HG03175 (cell line): Measurements from ENCODE around the gene MAGEB16.

ENCODE experiments used
- ATAC-seq: cut with Tn5 transposase; IDR thresholded peaks from one replicate; pipeline ENCODE4 v1.9.1; 2021; ENCODE audit warnings: mild to moderate bottlenecking, moderate library complexity; ENCODE audit not compliant: unreplicated experiment

Gene MAGEB16

DNA sequence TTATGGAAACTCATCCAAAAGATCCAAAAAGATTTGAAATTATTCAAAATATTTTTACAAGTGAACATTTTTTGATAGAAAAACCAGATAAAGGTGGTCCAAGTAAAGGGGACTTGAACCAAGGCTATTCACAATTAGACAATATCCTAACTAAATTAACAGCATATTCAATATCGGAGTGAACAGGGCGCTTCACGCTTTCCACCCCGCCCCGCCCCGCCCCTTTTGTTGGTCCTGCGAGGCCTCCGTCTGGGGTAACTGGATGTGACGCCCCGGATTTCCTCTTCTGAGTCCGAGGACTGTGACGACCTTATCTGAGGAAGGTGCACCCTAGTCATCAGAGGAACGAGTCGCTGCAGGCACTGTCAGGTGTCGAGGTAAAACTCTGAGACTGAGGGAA, at the start of gene MAGEB16:
MAGEB16 (plus strand) TSS at position 301 of the 400 bp plus-strand sequence. CDS start 3,855 bp downstream, outside the sequence.
- no peak for ATAC-seq

DNA sequence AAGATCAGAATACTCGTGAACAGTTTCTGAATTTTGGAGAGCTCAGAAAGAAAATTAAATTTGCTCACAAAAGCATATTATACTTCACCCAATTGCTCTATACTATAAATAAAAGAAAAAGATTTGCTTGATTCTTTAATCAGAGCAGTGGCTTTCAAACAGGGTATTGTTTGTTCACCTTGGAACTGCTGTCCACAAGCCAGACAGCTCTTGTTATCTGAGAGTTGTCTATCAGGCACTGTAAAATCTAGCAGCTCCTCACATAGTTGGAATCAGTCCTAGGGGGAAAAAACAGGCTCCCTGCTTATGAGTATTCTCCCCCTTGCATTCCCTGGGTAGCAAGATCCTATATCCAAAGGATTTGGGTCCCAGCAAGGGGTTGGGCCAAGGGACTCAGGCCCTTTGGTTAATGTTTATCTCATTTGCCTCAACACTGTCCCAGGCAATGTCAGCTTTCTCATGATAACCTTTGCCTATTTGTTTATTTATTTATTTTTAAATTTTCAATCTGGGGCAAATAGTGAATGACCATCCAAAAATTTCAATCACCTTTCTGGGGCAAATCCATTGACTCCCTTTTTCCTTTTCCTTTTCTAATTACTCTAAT, 24.1 kb upstream of the MAGEB16 start:
- no peak for ATAC-seq

DNA sequence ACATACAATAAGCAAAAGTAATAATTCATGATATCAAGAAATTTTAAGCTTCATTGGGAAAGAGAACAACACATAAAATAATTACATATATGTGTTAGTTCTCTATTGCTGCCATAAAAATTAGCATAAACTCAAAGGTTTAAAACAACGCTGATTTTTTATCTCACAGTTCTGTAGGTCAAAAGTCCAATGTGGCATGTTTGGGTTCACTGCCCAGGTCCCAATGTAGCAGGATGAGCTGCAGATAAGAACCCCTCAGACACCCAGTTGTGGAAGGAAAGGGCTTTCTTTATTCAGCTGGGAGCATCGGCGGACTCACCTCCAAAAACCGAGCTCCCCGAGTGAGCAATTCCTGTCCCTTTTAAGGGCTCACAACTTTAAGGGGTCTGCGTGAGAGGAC, 13.1 kb upstream of the MAGEB16 start:
- ATAC-seq, result no peak

DNA sequence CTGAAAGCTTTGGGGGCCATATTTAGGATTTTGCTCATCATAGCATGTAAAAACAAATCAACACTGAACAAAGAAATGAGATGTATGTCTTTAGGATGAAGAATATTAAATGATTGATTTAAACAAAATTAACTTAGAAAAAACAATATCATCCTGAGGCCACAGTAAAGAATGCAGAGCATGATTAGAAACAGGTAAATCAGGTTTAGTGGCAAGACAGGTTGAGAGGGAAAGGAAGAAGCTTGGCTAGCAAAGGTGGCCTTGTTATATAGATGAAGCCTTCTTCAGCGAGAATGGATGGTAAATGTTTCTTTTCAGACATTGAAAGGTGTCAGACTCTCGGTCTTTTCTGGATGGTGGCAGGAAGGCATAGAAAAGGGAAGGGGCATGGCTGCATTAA, 11.9 kb upstream of the MAGEB16 start:
- no peak for ATAC-seq

DNA sequence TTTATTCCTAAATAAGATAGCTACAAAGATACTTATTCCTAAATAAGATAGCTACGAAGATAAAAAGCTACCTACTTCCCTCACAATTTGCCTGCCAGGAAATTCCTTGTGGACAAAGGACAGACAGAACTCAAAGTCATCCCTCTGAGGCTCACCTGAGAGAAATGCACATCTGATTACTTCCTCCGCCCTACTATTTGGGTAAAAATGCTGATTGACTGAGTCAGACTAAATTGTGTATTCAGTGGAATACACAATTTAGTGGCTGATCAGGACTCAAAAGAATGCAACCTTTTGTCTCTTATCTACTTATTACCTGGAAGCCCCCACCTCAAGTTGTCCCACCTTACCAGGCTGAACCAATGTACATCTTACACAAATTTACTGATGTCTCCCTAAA, 10.3 kb upstream of the MAGEB16 start:
- no peak for ATAC-seq

DNA sequence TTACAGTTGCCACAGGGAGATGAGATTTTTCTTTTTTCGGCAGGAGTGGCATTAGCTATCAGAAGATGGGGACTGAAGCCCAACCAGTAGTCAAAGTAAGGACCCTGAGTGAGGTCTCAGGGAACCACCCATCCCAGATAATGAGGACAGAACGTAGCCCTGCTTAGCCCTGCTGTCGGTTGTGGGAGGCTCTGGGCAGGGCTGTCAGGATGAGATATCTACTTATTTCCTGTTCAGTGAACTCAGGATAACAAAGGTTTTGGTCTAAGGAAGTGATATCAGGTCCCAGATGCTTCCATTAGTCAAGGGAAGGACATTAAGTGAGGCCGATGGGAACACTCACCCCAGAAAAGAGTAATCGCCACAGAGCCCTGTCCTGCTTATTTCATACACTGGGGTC, 2.3 kb downstream of the MAGEB16 start:
- ATAC-seq, result no peak

DNA sequence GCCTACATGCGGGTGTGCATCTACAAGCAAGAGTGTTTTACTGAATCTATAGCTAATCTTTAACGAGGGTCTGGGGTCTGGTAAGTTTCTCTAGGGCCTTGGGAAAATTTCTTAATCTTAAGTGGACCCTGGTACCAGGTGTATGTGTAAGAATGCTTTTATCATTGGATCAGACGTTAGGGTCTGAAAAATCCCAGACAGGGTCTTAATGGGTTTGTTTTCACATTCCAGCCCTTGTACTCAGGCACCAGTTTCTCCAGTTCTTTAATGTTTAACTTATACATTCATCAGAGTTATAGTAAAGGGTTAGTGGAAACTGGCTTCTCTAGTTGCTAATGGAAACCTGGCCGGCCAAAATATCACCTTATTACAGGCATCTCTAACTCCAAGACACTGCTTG, 11.6 kb downstream of the MAGEB16 start:
- ATAC-seq, result no peak

DNA sequence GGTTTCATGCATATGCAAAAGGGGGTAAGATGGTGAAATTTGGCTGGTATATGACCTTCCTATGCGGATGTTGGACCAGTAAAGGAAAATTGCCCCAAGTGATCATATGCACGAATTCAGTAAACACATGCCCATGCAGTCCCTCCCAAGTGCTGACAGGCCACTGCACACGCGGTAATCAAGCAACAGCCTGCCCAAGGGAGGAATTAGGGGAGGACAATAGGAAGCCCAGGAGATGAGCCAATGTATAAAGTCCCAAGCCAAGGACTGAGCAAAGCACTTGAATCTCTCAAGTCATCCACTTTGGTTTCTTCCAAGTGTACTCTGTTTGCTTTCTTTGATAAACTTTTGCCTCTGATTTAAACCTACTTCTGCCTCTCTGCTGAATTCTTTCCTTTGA, 21.1 kb downstream of the MAGEB16 start:
- no peak for ATAC-seq

DNA sequence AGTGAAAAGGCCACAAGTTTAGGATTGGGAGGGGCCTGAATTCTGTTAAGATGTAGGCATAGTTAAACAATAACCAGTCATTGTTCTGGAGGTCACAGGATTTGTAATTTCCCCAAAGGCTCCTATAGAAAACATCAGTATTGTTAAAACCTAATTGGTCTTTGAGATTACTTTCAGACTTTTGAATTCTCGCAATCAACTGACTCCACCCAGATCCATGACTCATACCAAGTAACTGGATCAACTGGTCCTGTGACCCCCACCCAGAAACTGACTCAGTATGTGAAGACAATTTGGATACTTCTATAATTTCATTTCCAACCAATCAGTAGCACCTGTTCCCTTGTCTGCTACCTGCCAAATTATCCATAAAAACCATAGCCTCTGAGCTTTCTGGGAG, 28.4 kb downstream of the MAGEB16 start:
- ATAC-seq, result no peak

DNA sequence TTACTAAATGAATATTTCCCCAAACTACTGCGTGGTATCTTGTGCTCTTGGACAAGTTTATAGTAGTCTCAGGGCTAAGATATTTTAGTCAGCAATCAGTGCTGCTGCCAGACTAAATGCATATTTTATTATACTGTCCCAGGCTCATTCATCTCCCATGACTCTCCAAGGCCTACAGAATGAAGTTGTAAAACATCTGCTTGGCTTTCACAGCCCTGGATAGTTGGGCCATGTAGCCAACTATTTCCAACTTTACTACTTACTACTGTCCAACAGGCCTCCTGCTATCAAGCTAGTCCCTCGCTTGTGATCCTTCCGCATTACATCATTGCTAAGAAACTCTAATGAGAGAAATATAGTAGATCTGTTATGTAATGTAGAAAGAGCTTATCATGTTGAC, 31.4 kb downstream of the MAGEB16 start:
- ATAC-seq, result no peak

DNA sequence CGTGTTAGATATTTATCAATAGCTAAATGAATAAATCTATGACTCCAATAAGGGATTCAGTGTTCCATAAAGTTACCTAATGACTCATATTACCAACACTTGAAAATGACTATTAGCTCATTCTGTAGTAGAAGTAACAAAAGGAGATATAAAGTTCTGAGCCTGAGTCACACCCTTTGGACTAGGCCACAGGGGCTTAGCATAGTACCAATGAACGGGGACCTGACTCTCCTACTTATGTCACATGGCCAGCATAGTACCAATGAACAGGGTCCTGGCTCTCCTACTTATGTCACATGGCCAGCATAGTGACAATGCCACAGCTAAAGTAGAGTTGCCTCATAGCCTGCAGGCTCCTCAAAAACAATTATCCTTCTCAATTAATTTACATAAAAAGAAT, 43.7 kb downstream of the MAGEB16 start:
- no peak for ATAC-seq

DNA sequence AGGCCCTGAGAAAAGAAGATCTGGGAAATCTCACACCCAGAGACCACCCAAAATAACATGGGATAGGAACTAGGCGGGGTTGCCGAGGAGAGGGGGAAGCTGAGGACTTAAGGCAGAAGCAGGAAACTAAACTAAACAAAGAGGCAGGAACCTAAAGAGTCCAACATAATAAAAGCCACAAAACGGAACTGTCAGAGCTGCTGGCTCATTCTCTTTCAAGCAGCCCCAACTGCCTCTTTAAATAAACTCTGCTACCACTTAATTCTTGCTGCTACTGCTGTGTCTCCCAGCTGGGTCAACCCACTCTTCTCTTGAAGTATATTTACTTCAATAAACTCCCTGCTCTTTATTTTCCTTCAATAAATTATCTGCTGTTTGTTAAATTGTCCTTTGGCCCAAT, 44.5 kb downstream of the MAGEB16 start:
- ATAC-seq, result no peak

DNA sequence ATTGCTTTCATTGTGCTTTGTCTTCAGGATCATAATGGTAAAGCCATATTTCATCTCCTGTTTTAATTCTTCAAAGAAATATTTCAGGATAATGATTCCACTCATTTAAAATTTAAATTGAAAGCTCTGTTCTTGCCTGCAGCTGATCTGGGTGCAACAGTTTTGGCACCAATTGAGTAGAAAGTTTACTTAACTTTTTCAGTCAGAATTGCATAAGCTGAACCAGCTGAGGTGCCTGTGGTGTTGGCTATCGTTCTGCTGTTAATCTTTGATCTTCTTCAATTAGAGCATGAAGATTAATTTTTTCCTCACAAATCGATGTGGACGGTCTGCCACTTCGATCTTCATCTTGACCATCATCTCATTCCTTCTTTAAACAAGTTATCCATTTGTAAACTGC, 49.6 kb downstream of the MAGEB16 start:
- no peak for ATAC-seq
